ENCODE results near the gene TMEM185A.
A peak's percentile ranks its signal among the peaks of the same experiment; 100 is the strongest.
"Not testable (repeated sequence)": the region's sequence is repeated elsewhere in the genome, so short reads cannot be mapped to it uniquely, and the experiment has no call there.

TMEM185A gene

GRCh38 chrX:149643496-149643895 lies 11.9 kb upstream of the TMEM185A start:
- Histone ChIP-seq H3K36me3 (ENCODE audit: control insufficient read depth, insufficient read depth, low read length) (no peaks in the 10 kb centered on the region), H3K27me3 (ENCODE audit: control insufficient read depth, insufficient read depth, low read length) (no peaks in the 10 kb centered on the region)

GRCh38 chrX:149641835-149642234 lies 10.2 kb upstream of the TMEM185A start:
- no peaks in the 10 kb centered on the region for H3K27me3 ChIP-seq (ENCODE audit: control insufficient read depth, insufficient read depth, low read length)
- no peaks in the 10 kb centered on the region for H3K36me3 ChIP-seq (ENCODE audit: control insufficient read depth, insufficient read depth, low read length)
- no peak overlapping the region for H3K9ac ChIP-seq (ENCODE audit: low read depth, low read length)
- no peaks in the 10 kb centered on the region for H3K4me1 ChIP-seq (ENCODE audit: control insufficient read depth, insufficient read depth, low read length)
- H3K9me3 ChIP-seq (ENCODE audit: control insufficient read depth, insufficient read depth, low read length): no peaks in the 10 kb centered on the region
- no peak overlapping the region for H3K4me3 ChIP-seq (ENCODE audit: low read depth, low read length)

More at GRCh38 chrX:149643496-149643895, 11.9 kb upstream of the TMEM185A start:
- Histone ChIP-seq H3K9me3 (ENCODE audit: control insufficient read depth, insufficient read depth, low read length) (no peaks in the 10 kb centered on the region), H3K4me3 (ENCODE audit: low read depth, low read length) (no peak overlapping the region), H3K9ac (ENCODE audit: low read depth, low read length) (no peak overlapping the region), H3K4me1 (ENCODE audit: control insufficient read depth, insufficient read depth, low read length) (no peaks in the 10 kb centered on the region)

DNA sequence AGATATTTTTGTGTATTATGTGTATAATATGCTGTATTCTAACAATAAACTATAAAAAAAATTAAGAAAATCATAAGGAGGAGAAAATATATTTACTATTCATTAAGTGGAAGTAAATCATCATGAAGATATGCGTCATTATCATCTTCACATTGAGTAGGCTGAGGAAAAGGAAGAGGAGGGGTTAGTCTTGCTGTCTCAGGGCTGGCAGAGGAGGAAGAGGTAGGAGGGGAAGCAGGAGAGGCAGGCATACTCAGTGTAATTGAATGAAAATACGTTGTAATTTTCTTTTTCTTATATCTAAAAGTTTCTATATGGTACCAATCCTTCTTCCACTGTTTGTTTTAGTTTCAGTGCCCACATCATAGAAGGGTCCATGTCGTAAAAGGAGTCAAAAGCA lies 9.8 kb upstream of the TMEM185A start:
- H3K36me3 ChIP-seq (ENCODE audit: control insufficient read depth, insufficient read depth, low read length): no peaks in the 10 kb centered on the region
- H3K9me3 ChIP-seq (ENCODE audit: control insufficient read depth, insufficient read depth, low read length): peaks cover 2% of the 10 kb centered on the region
- no peaks in the 10 kb centered on the region for H3K27me3 ChIP-seq (ENCODE audit: control insufficient read depth, insufficient read depth, low read length)
- no peaks in the 10 kb centered on the region for H3K4me1 ChIP-seq (ENCODE audit: control insufficient read depth, insufficient read depth, low read length)
- no peak overlapping the region for H3K4me3 ChIP-seq (ENCODE audit: low read depth, low read length)
- no peak overlapping the region for H3K9ac ChIP-seq (ENCODE audit: low read depth, low read length)

DNA sequence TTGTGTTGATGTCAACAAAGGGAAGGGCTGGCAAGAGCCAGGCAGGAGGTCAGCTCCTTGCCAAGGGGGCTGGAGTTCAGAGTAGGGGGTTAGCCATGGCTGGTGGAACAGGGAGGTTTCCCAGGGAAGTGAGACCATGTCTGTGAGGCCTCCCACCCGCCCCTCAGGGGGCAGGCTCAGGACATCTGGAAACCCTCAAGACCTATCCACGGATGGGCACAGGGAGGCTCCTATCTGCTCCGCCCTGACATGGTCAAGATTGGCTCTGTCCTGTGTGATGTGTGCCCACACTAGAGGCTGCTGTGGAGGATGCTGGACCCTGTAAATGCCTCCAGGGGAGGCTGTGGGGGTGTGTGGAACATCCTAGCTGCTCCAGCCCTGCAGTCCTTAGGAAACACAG lies 8.0 kb upstream of the TMEM185A start:
- H3K9ac ChIP-seq (ENCODE audit: low read depth, low read length): no peak overlapping the region
- no peaks in the 10 kb centered on the region for H3K36me3 ChIP-seq (ENCODE audit: control insufficient read depth, insufficient read depth, low read length)
- no peaks in the 10 kb centered on the region for H3K27me3 ChIP-seq (ENCODE audit: control insufficient read depth, insufficient read depth, low read length)
- peaks cover 8% of the 10 kb centered on the region for H3K9me3 ChIP-seq (ENCODE audit: control insufficient read depth, insufficient read depth, low read length)
- H3K4me1 ChIP-seq (ENCODE audit: control insufficient read depth, insufficient read depth, low read length): no peaks in the 10 kb centered on the region
- no peak overlapping the region for H3K4me3 ChIP-seq (ENCODE audit: low read depth, low read length)

GRCh38 chrX:149638860-149639259 lies 7.3 kb upstream of the TMEM185A start:
- peaks cover 2% of the 10 kb centered on the region for H3K27me3 ChIP-seq (ENCODE audit: control insufficient read depth, insufficient read depth, low read length)
- H3K36me3 ChIP-seq (ENCODE audit: control insufficient read depth, insufficient read depth, low read length): no peaks in the 10 kb centered on the region
- no peaks in the 10 kb centered on the region for H3K4me1 ChIP-seq (ENCODE audit: control insufficient read depth, insufficient read depth, low read length)
- H3K9me3 ChIP-seq (ENCODE audit: control insufficient read depth, insufficient read depth, low read length): peaks cover 8% of the 10 kb centered on the region
- no peak overlapping the region for H3K4me3 ChIP-seq (ENCODE audit: low read depth, low read length)
- no peak overlapping the region for H3K9ac ChIP-seq (ENCODE audit: low read depth, low read length)

DNA sequence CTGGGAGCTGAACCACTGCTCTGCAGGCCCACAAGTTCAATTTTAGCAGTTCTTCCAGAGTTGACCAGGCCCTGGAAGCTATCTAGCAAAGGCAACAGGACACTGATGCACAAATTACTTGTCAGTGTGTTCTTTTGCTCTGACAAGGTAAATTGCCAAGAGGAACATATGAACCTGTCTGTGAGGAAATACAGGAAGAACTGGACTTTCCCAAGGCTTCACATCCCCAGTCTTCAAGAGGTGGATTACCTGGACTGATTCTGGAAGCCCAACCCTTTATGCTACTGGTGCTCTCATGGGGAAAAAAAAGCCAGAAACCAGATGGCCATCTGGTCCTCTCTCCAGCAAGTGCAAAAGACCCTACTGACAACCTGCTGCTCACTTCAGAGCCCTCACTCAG lies 1.9 kb upstream of the TMEM185A start:
- H3K9ac ChIP-seq (ENCODE audit: low read depth, low read length): no peak overlapping the region
- H3K36me3 ChIP-seq (ENCODE audit: control insufficient read depth, insufficient read depth, low read length): no peaks in the 10 kb centered on the region
- peaks cover 8% of the 10 kb centered on the region for H3K9me3 ChIP-seq (ENCODE audit: control insufficient read depth, insufficient read depth, low read length)
- H3K4me1 ChIP-seq (ENCODE audit: control insufficient read depth, insufficient read depth, low read length): no peaks in the 10 kb centered on the region
- H3K4me3 ChIP-seq (ENCODE audit: low read depth, low read length): no peak overlapping the region
- peaks cover 21% of the 10 kb centered on the region for H3K27me3 ChIP-seq (ENCODE audit: control insufficient read depth, insufficient read depth, low read length)

DNA sequence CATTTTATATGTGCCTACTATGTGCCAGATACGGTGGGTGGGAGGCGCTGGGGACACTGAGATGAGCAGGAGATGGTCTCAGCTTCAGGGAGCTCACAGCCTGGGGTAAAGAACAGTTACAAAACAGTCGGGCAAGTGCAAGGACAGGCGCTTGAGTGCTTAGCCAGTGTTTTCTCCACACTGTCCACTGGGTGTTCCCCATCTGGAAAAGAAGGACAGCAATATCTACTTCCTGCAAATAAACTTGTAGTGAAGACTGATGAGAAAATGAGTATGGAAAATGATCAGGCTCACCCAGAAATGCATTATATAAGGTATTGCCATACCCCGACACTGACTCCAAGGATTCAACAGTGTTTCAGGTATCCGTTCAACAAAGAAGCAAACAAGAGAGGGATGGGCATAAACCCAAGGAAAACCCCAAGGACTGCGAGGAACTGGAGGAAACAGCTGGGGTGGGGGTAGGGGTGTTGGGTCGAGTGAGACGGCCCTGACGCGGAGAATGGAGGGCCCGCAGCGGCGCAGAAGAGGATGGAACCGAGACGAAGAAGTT lies 835 bp downstream of the TMEM185A start:
- H3K36me3 ChIP-seq (ENCODE audit: control insufficient read depth, insufficient read depth, low read length): peaks cover 2% of the 10 kb centered on the region
- H3K9me3 ChIP-seq (ENCODE audit: control insufficient read depth, insufficient read depth, low read length): peaks cover 3% of the 10 kb centered on the region
- peak overlapping the region; percentile 63 for H3K4me3 ChIP-seq (ENCODE audit: low read depth, low read length)
- H3K9ac ChIP-seq (ENCODE audit: low read depth, low read length): peak overlapping the region; percentile 37
- no peaks in the 10 kb centered on the region for H3K4me1 ChIP-seq (ENCODE audit: control insufficient read depth, insufficient read depth, low read length)
- H3K27me3 ChIP-seq (ENCODE audit: control insufficient read depth, insufficient read depth, low read length): peaks cover 21% of the 10 kb centered on the region

- Histone ChIP-seq H3K4me3 (ENCODE audit: low read depth, low read length) (no peak overlapping the region), H3K9ac (ENCODE audit: low read depth, low read length) (no peak overlapping the region), H3K27me3 (ENCODE audit: control insufficient read depth, insufficient read depth, low read length) (peaks cover 21% of the 10 kb centered on the region), H3K4me1 (ENCODE audit: control insufficient read depth, insufficient read depth, low read length) (no peaks in the 10 kb centered on the region), H3K9me3 (ENCODE audit: control insufficient read depth, insufficient read depth, low read length) (no peaks in the 10 kb centered on the region), H3K36me3 (ENCODE audit: control insufficient read depth, insufficient read depth, low read length) (peaks cover 2% of the 10 kb centered on the region)
Measured at GRCh38 chrX:149629730-149630387, 1.7 kb downstream of the TMEM185A start.

GRCh38 chrX:149628768-149629167 lies 2.8 kb downstream of the TMEM185A start:
- no peak overlapping the region for H3K4me3 ChIP-seq (ENCODE audit: low read depth, low read length)
- peaks cover 2% of the 10 kb centered on the region for H3K4me1 ChIP-seq (ENCODE audit: control insufficient read depth, insufficient read depth, low read length)
- no peak overlapping the region for H3K9ac ChIP-seq (ENCODE audit: low read depth, low read length)
- H3K27me3 ChIP-seq (ENCODE audit: control insufficient read depth, insufficient read depth, low read length): peaks cover 18% of the 10 kb centered on the region
- H3K9me3 ChIP-seq (ENCODE audit: control insufficient read depth, insufficient read depth, low read length): no peaks in the 10 kb centered on the region
- peaks cover 2% of the 10 kb centered on the region for H3K36me3 ChIP-seq (ENCODE audit: control insufficient read depth, insufficient read depth, low read length)

DNA sequence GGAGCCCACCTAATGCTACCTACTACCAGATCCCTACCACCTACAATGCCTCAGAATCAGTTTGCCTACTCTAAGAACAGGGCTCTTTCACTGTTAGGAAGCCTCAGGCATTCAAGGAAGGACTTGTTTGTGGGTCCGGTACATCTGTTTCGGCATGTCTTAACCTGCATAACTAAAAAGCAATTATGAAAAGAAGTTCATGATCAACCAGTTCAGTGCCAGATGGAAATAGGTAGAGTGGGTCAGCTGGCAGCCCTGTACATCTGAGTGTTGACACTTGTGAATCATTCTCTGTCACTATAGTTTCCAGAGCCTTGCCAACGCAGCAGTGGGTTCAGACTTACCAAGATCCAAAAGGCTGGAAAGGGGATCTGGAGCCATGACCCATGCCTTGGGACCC lies 3.3 kb downstream of the TMEM185A start:
- Histone ChIP-seq H3K36me3 (ENCODE audit: control insufficient read depth, insufficient read depth, low read length) (peaks cover 2% of the 10 kb centered on the region), H3K9ac (ENCODE audit: low read depth, low read length) (no peak overlapping the region), H3K9me3 (ENCODE audit: control insufficient read depth, insufficient read depth, low read length) (no peaks in the 10 kb centered on the region), H3K27me3 (ENCODE audit: control insufficient read depth, insufficient read depth, low read length) (peaks cover 14% of the 10 kb centered on the region), H3K4me3 (ENCODE audit: low read depth, low read length) (no peak overlapping the region), H3K4me1 (ENCODE audit: control insufficient read depth, insufficient read depth, low read length) (peaks cover 3% of the 10 kb centered on the region)

DNA sequence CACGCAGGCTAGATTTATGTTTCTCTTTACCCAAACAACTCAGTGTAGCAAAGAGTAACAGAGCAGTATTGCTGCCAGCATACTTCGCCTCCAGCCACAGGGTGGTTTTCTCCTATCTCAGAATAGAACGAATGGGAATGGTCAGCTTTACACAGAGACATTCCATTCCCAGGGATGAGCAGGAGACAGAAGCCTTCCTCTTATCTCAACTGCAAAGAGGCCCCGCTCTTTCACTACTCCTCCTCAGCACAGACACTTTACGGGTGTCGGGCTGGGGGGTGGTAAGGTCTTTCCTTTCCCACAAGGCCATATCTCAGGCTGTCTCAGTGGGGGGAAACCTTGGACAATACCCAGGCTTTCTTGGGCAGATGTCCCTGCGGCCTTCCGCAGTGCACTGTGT lies 4.8 kb downstream of the TMEM185A start:
- H3K4me1 ChIP-seq (ENCODE audit: control insufficient read depth, insufficient read depth, low read length); H3K4me3 ChIP-seq (ENCODE audit: low read depth, low read length); H3K27me3 ChIP-seq (ENCODE audit: control insufficient read depth, insufficient read depth, low read length); H3K36me3 ChIP-seq (ENCODE audit: control insufficient read depth, insufficient read depth, low read length); H3K9ac ChIP-seq (ENCODE audit: low read depth, low read length); H3K9me3 ChIP-seq (ENCODE audit: control insufficient read depth, insufficient read depth, low read length): not testable (repeated sequence)

- H3K27me3 ChIP-seq (ENCODE audit: control insufficient read depth, insufficient read depth, low read length); H3K4me1 ChIP-seq (ENCODE audit: control insufficient read depth, insufficient read depth, low read length); H3K9me3 ChIP-seq (ENCODE audit: control insufficient read depth, insufficient read depth, low read length); H3K36me3 ChIP-seq (ENCODE audit: control insufficient read depth, insufficient read depth, low read length); H3K4me3 ChIP-seq (ENCODE audit: low read depth, low read length); H3K9ac ChIP-seq (ENCODE audit: low read depth, low read length): not testable (repeated sequence)
Measured at GRCh38 chrX:149619662-149620061, 11.9 kb downstream of the TMEM185A start.
